Aorta (tissue), 5 donors: ENCODE measurements around the gene LHFPL3. TPM values are rescaled to one million over a fixed set of nuclear protein-coding genes. Genes with fewer than 3 reads are reported as not detected.

Experiments used
- ATAC-seq: fragments of 200-7000 bp; cut with Tn5 transposase; one replicate; pipeline ENCODE4 v1.9.1; 2022; ENCODE audit warnings: moderate library complexity; ENCODE audit not compliant: low FRiP score
- DNase-seq, 2 donors: peaks; one replicate each; pipeline ENCODE4 v3.0.0-alpha.2; 2020
- H3K27ac ChIP-seq, 2 donors: one replicate each; pipeline ENCODE4 v1.5.1; 2013; ENCODE audit warnings: low read length in 2 of 2, mild to moderate bottlenecking in 2 of 2, moderate library complexity in 2 of 2, control low read depth in 1 of 2, inconsistent platforms in 1 of 2, low read depth in 1 of 2
- H3K27me3 ChIP-seq, 2 donors: one replicate each; pipeline ENCODE4 v1.6.1; 2013; ENCODE audit warnings: control low read depth in 1 of 2, low read length in 1 of 2, mild to moderate bottlenecking in 1 of 2, moderate library complexity in 1 of 2; ENCODE audit not compliant: insufficient read depth in 2 of 2, control insufficient read depth in 1 of 2
- H3K36me3 ChIP-seq, 2 donors: one replicate each; pipeline ENCODE4 v1.6.1; 2013; ENCODE audit warnings: control low read depth in 1 of 2, low read length in 1 of 2, mild to moderate bottlenecking in 1 of 2; ENCODE audit not compliant: insufficient read depth in 2 of 2, control insufficient read depth in 1 of 2
- H3K4me1 ChIP-seq, 2 donors: one replicate each; pipeline ENCODE4 v1.6.1; 2013; ENCODE audit warnings: low read length in 2 of 2, control low read depth in 1 of 2, mild to moderate bottlenecking in 1 of 2, moderate library complexity in 1 of 2; ENCODE audit not compliant: insufficient read depth in 2 of 2, control insufficient read depth in 1 of 2
- H3K4me3 ChIP-seq, 2 donors: one replicate each; pipeline ENCODE4 v1.5.1; 2013; ENCODE audit warnings: low read length in 2 of 2, control low read depth in 1 of 2, mild to moderate bottlenecking in 1 of 2
- H3K9me3 ChIP-seq: one replicate; pipeline ENCODE4 v1.6.1; 2013; ENCODE audit warnings: mild to moderate bottlenecking, low read length; ENCODE audit not compliant: control insufficient read depth
- WGBS, 2 donors: extraction: QIAGEN DNeasy Blood & Tissue Kit; methylation state at CpG; one replicate each; pipeline ENCODE4 v1.1.7; 2013; 5-methylcytosine and 5-hydroxymethylcytosine counted together
- intact Hi-C, 2 donors: fragments of 100-400 bp; cut with DNase I; formaldehyde crosslinking; loops; one replicate each; pipeline versions ENCODE4 v1.14.2 to v1.15.0; 2022
- polyA plus RNA-seq, 2 donors: library from polyadenylated mRNA; stranded (reverse); fragments of 200-250 nt; gene quantifications; one replicate each; pipeline ENCODE4 v1.2.3, GENCODE V29; 2013
- total RNA-seq, 2 donors: library from RNA; stranded (reverse); fragmentation: NEBNext Ultra II Directional; extraction: Animal tissue kit (Norgen Biotek cat#: 25700); gene quantifications; one replicate each; pipeline ENCODE4 v1.2.1, GENCODE V29; 2021
- donor health status: healthy with polysubstance abuse.
- donor health status: Bipolar disorder and iron deficiency.
- donor health status: DM: no; HTN: no; CAD: no.
- donor health status: DM: no; HTN: no; CAD: no.
- donor health status: DM: yes; HTN: yes; CAD: no.

LHFPL3 gene
- total and polyA plus RNA-seq, 4 donors: not detected

DNA sequence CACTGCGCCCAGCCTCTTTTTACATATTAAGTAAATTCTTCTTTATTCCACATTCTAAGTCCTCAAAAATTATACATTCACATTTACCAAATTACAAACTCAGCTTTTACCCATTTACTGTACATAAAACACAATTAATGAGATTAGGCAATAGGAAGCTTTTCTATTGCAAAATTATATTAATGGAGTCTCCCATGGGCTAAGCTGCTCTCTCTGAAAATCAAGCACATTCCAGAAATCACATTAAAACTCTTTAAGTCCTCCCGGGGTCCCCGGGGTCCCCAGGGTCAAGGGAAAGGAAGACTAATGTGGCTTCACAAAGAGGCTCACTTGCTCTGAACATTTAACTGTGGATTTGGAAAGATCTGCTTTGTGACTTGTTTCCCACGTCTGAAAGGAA, 558.2 kb downstream of the LHFPL3 start:
- Histone ChIP-seq H3K4me3 (no peak overlapping the region), H3K9me3 (no peaks in the 10 kb centered on the region), H3K27ac (no peak overlapping the region), H3K27me3 (no peaks in the 10 kb centered on the region), H3K36me3 (no peaks in the 10 kb centered on the region), H3K4me1 (no peaks in the 10 kb centered on the region)
- intact Hi-C loops: no loop called here
- no peak for ATAC-seq
- no peak for DNase-seq
- WGBS, 2 donors: 27 to 29% methylated on average over 4 of the region's 4 CpGs

- no peak for ATAC-seq
- H3K27ac ChIP-seq: no peak overlapping the region
- H3K9me3 ChIP-seq: no peaks in the 10 kb centered on the region
- DNase-seq: no peak
- H3K4me3 ChIP-seq: no peak overlapping the region
- no peaks in the 10 kb centered on the region for H3K4me1 ChIP-seq
- intact Hi-C loops: no loop called here
- 72 to 88% methylated on average over 5 of the region's 5 CpGs for WGBS, 2 donors
- H3K36me3 ChIP-seq: no peaks in the 10 kb centered on the region
- no peaks in the 10 kb centered on the region for H3K27me3 ChIP-seq
Observed at GRCh38 chr7:104890216-104890615, 561.8 kb downstream of the LHFPL3 start.

DNA sequence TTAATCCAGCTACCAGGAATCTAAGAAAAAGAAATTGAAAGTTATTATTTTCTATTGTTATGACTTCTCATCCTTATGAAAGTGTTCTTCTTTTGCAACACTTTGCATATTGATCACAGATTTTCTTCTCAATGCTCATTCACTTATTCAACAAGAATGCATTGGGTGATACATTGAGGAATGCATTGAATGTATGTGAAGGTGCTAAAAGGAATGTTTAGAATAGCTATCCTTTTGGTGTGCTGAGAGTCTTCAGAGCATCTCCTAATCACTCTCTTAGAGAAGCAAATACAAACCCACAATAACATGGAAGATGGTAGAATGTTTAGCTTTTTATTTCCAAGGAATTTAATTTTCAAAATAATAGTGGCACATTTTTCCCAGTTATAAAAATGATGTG, 563.5 kb downstream of the LHFPL3 start:
- intact Hi-C loops: no loop called here

DNA sequence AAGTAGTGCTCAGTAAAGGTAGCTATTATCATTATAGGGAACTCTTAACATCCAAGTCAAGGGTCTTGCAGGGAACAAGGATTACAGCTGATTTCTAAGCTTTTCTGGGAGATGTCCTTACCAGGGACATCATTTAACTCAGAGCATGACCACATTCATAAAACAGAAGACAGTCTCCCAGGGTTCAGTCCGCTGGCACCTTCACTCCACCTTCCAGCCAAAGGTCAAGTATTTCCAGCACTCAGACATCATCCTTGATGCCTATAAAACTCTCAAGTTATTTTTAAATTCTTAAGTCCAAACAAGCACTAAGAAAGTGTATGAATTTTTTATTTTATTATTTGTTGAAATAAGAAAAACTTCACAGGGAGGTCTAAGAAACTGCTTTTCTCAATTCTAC, 565.9 kb downstream of the LHFPL3 start:
- Histone ChIP-seq H3K36me3 (no peaks in the 10 kb centered on the region), H3K27ac (no peak overlapping the region), H3K4me3 (no peak overlapping the region), H3K9me3 (no peaks in the 10 kb centered on the region), H3K4me1 (no peaks in the 10 kb centered on the region), H3K27me3 (no peaks in the 10 kb centered on the region)
- WGBS, 2 donors: 88 to 89% methylated on average over 1 of the region's 1 CpG
- no peak for ATAC-seq
- DNase-seq: no peak
- intact Hi-C loops: no loop called here

More for the DNA sequence above, 563.5 kb downstream of the LHFPL3 start:
- no peaks in the 10 kb centered on the region for H3K9me3 ChIP-seq
- H3K4me3 ChIP-seq: no peak overlapping the region
- no peak for DNase-seq
- H3K4me1 ChIP-seq: no peaks in the 10 kb centered on the region
- no peak for ATAC-seq
- H3K27ac ChIP-seq: no peak overlapping the region
- no peaks in the 10 kb centered on the region for H3K27me3 ChIP-seq
- no peaks in the 10 kb centered on the region for H3K36me3 ChIP-seq

DNA sequence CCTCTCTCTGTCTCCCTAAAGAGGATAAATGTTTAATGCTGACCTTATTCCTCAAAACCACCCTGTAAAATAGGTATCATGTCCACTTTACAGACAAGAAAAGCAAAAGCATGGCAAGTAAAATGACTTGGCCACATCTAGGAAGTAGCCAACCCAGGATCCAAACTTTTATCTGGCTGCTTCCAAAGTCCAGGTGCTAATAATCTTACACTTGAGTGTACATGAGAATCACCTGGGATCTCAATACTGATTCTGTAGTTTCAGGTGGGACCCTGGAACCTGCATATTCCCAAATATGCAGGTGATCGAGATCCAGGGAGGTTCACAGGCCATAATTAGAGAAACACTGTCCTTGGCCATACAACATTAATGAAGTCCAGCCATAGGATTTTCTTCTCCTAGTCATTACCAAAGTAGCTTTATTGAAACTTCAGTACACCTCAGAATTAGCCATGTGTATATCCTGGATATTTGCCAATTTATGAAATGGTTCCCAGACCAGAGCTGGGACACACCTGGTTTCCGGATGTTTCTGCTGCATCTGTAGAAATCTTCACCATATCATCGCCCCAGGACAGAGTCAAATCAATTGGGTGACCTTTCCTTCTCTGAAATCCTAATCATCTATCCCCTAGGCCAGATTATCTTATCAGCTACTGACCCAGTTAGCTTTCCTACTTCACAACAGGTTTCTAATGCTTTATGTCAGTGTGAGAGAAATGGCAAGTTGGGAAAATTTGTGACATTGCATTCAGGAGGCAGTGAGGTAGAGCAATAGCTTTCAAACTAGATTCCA, 566.5 kb downstream of the LHFPL3 start:
- Histone ChIP-seq H3K27ac (no peak overlapping the region), H3K4me1 (no peaks in the 10 kb centered on the region), H3K27me3 (no peaks in the 10 kb centered on the region), H3K9me3 (no peaks in the 10 kb centered on the region), H3K4me3 (no peak overlapping the region), H3K36me3 (no peaks in the 10 kb centered on the region)
- intact Hi-C loops: no loop called here
- no peak for ATAC-seq
- WGBS, 2 donors: 92 to 98% methylated on average over 3 of the region's 3 CpGs
- no peak for DNase-seq

- H3K4me1 ChIP-seq: no peaks in the 10 kb centered on the region
- H3K27me3 ChIP-seq: no peaks in the 10 kb centered on the region
- ATAC-seq (no peak), DNase-seq (no peak)
- H3K36me3 ChIP-seq: no peaks in the 10 kb centered on the region
- intact Hi-C loops: no loop called here
- WGBS, 2 donors: 91 to 94% methylated on average over 10 of the region's 10 CpGs
- no peak overlapping the region for H3K27ac ChIP-seq
- no peak overlapping the region for H3K4me3 ChIP-seq
- H3K9me3 ChIP-seq: no peaks in the 10 kb centered on the region
Observed at GRCh38 chr7:104895522-104896236, 567.3 kb downstream of the LHFPL3 start.

DNA sequence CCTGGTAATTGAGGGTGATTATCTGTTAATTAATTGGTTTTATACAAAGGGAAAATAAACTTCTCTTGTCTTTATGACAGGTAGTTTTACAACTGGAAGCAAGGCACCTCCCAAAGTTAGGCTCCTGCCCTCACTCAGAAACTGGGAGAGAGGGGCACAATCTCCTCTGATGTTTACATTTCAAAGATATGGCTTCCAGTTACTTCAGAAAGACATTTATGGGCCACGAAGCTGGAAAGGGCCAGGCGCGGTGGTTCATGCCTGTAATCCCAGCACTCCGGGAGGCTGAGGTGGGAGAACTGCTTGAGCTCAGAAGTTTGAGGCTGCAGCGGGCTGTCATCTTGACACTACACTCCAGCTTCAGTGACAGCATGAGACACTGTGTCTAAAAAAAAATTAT, 570.0 kb downstream of the LHFPL3 start:
- ATAC-seq: no peak
- intact Hi-C loops: no loop called here

GRCh38 chr7:104900525-104901239, 572.3 kb downstream of the LHFPL3 start:
- Histone ChIP-seq H3K4me3 (no peak overlapping the region), H3K27me3 (no peaks in the 10 kb centered on the region), H3K9me3 (no peaks in the 10 kb centered on the region), H3K4me1 (no peaks in the 10 kb centered on the region), H3K36me3 (no peaks in the 10 kb centered on the region), H3K27ac (no peak overlapping the region)
- WGBS, 2 donors: 69 to 78% methylated on average over 6 of the region's 6 CpGs
- ATAC-seq (no peak), DNase-seq (no peak)
- intact Hi-C loops: no loop called here

More for the DNA sequence above, 570.0 kb downstream of the LHFPL3 start:
- Histone ChIP-seq H3K9me3 (no peaks in the 10 kb centered on the region), H3K36me3 (no peaks in the 10 kb centered on the region), H3K4me1 (no peaks in the 10 kb centered on the region), H3K4me3 (no peak overlapping the region), H3K27me3 (no peaks in the 10 kb centered on the region), H3K27ac (no peak overlapping the region)
- no peak for DNase-seq
- 62 to 70% methylated on average over 5 of the region's 5 CpGs for WGBS, 2 donors
